Body of pancreas (tissue), 4 donors: ENCODE results near the gene TRPM3. TPM values are rescaled to one million over a fixed set of nuclear protein-coding genes. Genes with fewer than 3 reads are reported as not detected.

Source experiments
- ATAC-seq: fragments of 150-250 bp; one replicate; pipeline ENCODE4 v1.9.1; 2016
- DNase-seq, 4 donors: peaks; one replicate each; pipeline ENCODE4 v3.0.0-alpha.2; 2019
- H3K27ac ChIP-seq, 4 donors: fragments of 200-600 bp; sonication (generic); 1 replicate in 3 of 4; 2 replicates in 1 of 4; pipeline versions ENCODE4 v1.5.1 to v1.6.1; 2016 to 2019; ENCODE audit warnings: mild to moderate bottlenecking in 1 of 4, mixed read lengths in 1 of 4, moderate library complexity in 1 of 4
- H3K27me3 ChIP-seq, 2 donors: fragments of 200-600 bp; sonication (generic); one replicate each; pipeline ENCODE4 v1.6.0; 2016; ENCODE audit warnings: mild to moderate bottlenecking in 1 of 2
- H3K36me3 ChIP-seq, 2 donors: fragments of 200-600 bp; sonication (generic); replicated peaks in 1 of 2; 2 replicates each; pipeline ENCODE4 v1.5.1; 2016; ENCODE audit warnings: low read depth in 2 of 2; ENCODE audit not compliant: insufficient read depth in 1 of 2
- H3K4me1 ChIP-seq: fragments of 200-600 bp; sonication (generic); one replicate; pipeline ENCODE4 v1.6.0; 2016
- H3K4me3 ChIP-seq, 2 donors: fragments of 200-600 bp; sonication (generic); 1 replicate in 1 of 2; 2 replicates in 1 of 2; pipeline ENCODE4 v1.5.1; 2016 to 2019
- H3K9me3 ChIP-seq, 3 donors: fragments of 200-600 bp; sonication (generic); 1 replicate in 2 of 3; 2 replicates in 1 of 3; pipeline ENCODE4 v1.5.1; 2016
- CTCF ChIP-seq, 7 experiments: fragments of 450-650 bp in 4 of 7; fragments of 200-600 bp in 3 of 7; sonication (generic) in 3 of 7; IDR thresholded peaks; one replicate each; pipeline ENCODE4 v1.5.1; 2016 to 2019; ENCODE audit warnings: antibody characterized with exemption in 7 of 7
- POLR2A ChIP-seq, 3 donors: fragments of 450-650 bp; IDR thresholded peaks; one replicate each; pipeline ENCODE4 v1.6.1; 2016; ENCODE audit warnings: antibody characterized with exemption in 3 of 3, mild to moderate bottlenecking in 2 of 3
- WGBS, 2 donors: methylation state at CpG; one replicate each; pipeline ENCODE4 v1.1.5; 2017; 5-methylcytosine and 5-hydroxymethylcytosine counted together
- intact Hi-C: fragments of 100-400 bp; cut with DNase I; formaldehyde crosslinking; loops from one replicate; pipeline ENCODE4 v1.15.1; 2023
- total RNA-seq, 2 donors: library from RNA; depleted of rRNA; stranded (reverse); fragments of >200 nt; gene quantifications; one replicate each; pipeline ENCODE4 v1.1.0, GENCODE V29; 2016

Gene TRPM3
- total RNA-seq, 2 donors from 2014 or later: 0.78 to 1.3 TPM

DNA sequence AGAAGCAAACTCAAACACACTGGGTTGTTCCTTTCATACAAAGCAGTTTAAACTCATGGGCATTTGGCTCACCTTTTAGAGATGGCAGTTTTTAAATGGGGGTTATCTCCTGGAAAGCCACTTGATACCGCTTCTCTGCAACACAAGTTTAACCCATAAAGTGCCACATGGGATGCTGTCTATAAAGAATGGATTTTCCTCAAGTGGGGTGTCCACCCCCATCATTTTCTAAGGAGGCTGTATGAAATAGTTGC, 528 bp upstream of the TRPM3 start:
- intact Hi-C loops: no loop called here
- 6 to 8% methylated on average over 1 of the region's 1 CpG for WGBS, 2 donors
- H3K4me3 ChIP-seq: no peak overlapping the region
- H3K4me1 ChIP-seq: no peaks in the 10 kb centered on the region
- no peaks in the 10 kb centered on the region for H3K27me3 ChIP-seq
- no peak for ATAC-seq
- no peak for DNase-seq
- no peak for TF ChIP-seq CTCF (IDR thresholded peaks at IDR 0.05)
- TF ChIP-seq POLR2A (IDR thresholded peaks at IDR 0.05): no peak
- no peaks in the 10 kb centered on the region for H3K36me3 ChIP-seq
- H3K27ac ChIP-seq: no peak overlapping the region
- H3K9me3 ChIP-seq: no peaks in the 10 kb centered on the region

DNA sequence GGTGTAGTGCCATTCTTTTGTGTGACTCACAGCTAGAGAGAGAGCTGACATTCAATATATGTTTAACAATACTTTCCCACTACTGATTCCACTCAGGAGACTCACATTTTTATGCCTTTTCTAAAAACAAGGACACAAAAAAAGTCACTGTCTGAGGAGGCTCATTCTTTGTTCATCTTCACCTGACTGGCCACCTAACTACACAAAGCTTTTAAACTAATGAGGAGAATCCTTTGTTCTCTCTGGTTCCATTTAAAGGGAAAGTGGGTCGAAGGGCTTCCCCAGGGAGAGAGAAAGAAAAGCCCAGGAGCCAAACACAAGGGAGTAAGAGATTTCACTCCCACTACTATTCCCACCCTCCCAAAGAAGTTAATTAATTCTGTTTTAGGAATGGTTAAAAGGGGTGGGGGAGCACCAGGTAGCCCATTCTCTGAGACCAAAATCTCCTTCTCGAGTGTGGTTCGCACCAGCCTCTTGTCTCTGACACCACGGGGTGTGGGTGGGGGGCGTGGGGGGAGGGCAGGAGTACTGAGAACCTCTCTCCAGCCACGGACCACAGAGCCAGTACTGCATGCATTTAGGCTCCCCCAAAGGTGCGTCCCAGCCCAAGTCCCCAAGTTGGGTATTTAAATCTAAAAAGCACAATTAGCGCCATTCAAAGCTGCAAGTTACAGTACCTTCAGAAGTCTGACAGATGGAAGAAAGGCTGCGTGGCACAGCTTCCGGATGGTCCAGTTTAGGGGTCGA, 747 bp downstream of the TRPM3 start:
- DNase-seq: no peak
- Histone ChIP-seq H3K4me3 (no peak overlapping the region), H3K27me3 (no peaks in the 10 kb centered on the region), H3K27ac (no peak overlapping the region), H3K9me3 (no peaks in the 10 kb centered on the region), H3K4me1 (no peaks in the 10 kb centered on the region), H3K36me3 (no peaks in the 10 kb centered on the region)
- TF ChIP-seq CTCF (IDR thresholded peaks at IDR 0.05): no peak
- no peak for TF ChIP-seq POLR2A (IDR thresholded peaks at IDR 0.05)
- ATAC-seq: no peak
- 8 to 13% methylated on average over 10 to 11 of the region's 11 CpGs for WGBS, 2 donors
- intact Hi-C loops: no loop called here

- Histone ChIP-seq H3K4me3 (no peak overlapping the region), H3K27me3 (no peaks in the 10 kb centered on the region), H3K27ac (no peak overlapping the region), H3K4me1 (no peaks in the 10 kb centered on the region), H3K9me3 (no peaks in the 10 kb centered on the region), H3K36me3 (no peaks in the 10 kb centered on the region)
- ATAC-seq (no peak), DNase-seq (no peak)
- TF ChIP-seq CTCF (IDR thresholded peaks at IDR 0.05) (no peak), POLR2A (IDR thresholded peaks at IDR 0.05) (no peak)
- WGBS, 2 donors: 56 to 73% methylated on average over 2 of the region's 2 CpGs
- intact Hi-C loops: no loop called here
Observed at GRCh38 chr9:71119746-71120145, 1.7 kb downstream of the TRPM3 start.

GRCh38 chr9:71118324-71118723, 3.1 kb downstream of the TRPM3 start:
- Histone ChIP-seq H3K36me3 (no peaks in the 10 kb centered on the region), H3K27ac (no peak overlapping the region), H3K4me1 (no peaks in the 10 kb centered on the region), H3K27me3 (no peaks in the 10 kb centered on the region), H3K4me3 (no peak overlapping the region), H3K9me3 (no peaks in the 10 kb centered on the region)
- intact Hi-C loops: no loop called here
- DNase-seq (no peak), ATAC-seq (no peak)
- no peak for TF ChIP-seq POLR2A (IDR thresholded peaks at IDR 0.05)
- no peak for TF ChIP-seq CTCF (IDR thresholded peaks at IDR 0.05)
- WGBS, 2 donors: 54 to 60% methylated on average over 2 of the region's 2 CpGs

DNA sequence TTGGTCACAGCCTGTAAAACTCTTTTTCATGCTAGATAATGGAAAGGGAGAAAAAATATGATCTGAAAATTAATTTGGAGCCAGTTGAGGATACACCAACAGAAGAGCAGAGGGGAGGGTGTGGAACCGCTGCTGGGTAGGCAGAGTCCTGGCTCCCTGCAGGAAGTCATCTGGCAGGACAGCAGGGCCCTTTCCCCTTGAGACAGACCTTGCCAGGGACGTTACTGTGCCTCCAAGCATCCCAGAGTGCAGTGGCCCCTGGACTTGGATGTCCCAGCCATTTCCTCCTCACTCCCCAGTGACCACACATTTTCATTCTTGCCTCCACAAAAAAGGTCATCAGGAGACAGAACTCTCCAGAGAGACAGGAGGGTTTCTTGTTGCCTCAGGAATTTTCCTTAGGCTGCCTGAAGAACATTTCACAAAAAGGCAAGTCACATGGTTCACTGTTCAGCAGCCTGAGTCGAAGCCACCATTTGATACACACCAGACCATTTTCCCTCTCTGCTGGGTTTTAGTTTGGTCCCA, 5.9 kb downstream of the TRPM3 start:
- ATAC-seq: no peak
- TF ChIP-seq CTCF (IDR thresholded peaks at IDR 0.05) (no peak), POLR2A (IDR thresholded peaks at IDR 0.05) (no peak)

More for the DNA sequence above, 5.9 kb downstream of the TRPM3 start:
- intact Hi-C loops: no loop called here
- Histone ChIP-seq H3K4me3 (no peak overlapping the region), H3K36me3 (no peaks in the 10 kb centered on the region), H3K4me1 (no peaks in the 10 kb centered on the region), H3K27me3 (no peaks in the 10 kb centered on the region), H3K27ac (no peak overlapping the region), H3K9me3 (no peaks in the 10 kb centered on the region)
- DNase-seq: no peak
- WGBS, 2 donors: 48 to 72% methylated on average over 3 of the region's 3 CpGs
